Measurements from ENCODE around the gene NFYC.

NFYC gene

DNA sequence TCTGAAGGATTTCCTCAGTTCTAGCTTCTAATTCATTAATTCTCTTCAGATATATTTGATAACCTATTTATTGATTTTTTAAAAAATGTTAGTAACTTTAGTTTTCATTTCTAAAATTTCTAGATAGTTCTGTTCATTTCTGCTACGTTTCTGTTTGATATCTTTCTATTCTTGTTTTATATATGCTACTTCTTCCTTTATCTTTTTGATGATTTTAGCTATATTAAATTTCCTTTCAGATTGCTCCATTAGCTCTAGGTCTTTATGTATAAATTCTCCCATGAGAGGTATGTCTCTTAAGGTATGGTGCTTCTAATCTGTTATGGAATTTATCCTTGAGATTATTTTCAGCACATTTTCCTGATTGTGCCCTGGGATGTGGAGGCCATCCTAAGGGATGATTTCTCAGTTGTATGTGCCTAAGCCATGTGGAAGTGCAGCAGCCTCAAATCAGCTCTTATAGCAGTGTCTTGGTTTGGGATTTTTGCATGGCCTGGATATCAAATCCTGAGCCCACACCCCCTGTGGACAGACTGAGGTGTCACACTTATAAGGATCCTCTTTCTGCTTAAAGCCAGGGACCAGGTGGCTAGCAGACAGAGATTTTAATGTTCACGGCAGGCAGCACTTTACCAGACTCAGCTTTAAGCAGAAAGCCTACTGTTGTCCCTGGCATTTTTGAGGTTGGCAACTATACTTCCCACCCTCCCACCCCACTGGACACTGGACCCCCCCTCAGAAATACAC, 85.9 kb downstream of the NFYC start:
- H3K4me3 Mint-ChIP-seq, result no peak overlapping the region
- TF ChIP-seq, protein P1, sequence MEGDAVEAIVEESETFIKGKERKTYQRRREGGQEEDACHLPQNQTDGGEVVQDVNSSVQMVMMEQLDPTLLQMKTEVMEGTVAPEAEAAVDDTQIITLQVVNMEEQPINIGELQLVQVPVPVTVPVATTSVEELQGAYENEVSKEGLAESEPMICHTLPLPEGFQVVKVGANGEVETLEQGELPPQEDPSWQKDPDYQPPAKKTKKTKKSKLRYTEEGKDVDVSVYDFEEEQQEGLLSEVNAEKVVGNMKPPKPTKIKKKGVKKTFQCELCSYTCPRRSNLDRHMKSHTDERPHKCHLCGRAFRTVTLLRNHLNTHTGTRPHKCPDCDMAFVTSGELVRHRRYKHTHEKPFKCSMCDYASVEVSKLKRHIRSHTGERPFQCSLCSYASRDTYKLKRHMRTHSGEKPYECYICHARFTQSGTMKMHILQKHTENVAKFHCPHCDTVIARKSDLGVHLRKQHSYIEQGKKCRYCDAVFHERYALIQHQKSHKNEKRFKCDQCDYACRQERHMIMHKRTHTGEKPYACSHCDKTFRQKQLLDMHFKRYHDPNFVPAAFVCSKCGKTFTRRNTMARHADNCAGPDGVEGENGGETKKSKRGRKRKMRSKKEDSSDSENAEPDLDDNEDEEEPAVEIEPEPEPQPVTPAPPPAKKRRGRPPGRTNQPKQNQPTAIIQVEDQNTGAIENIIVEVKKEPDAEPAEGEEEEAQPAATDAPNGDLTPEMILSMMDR (IDR thresholded peaks at IDR 0.05), result no peak
- H3K27ac Mint-ChIP-seq, result no peak overlapping the region
- peaks cover 30% of the 10 kb centered on the region for H3K27me3 Mint-ChIP-seq (ENCODE audit: low read depth, poor library complexity)
- H3K4me1 Mint-ChIP-seq, result peaks cover 41% of the 10 kb centered on the region
- DNase-seq, result no peak
- peaks cover 25% of the 10 kb centered on the region for H3K9me3 Mint-ChIP-seq
- H3K36me3 Mint-ChIP-seq (ENCODE audit: low read depth), result peaks cover 39% of the 10 kb centered on the region

DNA sequence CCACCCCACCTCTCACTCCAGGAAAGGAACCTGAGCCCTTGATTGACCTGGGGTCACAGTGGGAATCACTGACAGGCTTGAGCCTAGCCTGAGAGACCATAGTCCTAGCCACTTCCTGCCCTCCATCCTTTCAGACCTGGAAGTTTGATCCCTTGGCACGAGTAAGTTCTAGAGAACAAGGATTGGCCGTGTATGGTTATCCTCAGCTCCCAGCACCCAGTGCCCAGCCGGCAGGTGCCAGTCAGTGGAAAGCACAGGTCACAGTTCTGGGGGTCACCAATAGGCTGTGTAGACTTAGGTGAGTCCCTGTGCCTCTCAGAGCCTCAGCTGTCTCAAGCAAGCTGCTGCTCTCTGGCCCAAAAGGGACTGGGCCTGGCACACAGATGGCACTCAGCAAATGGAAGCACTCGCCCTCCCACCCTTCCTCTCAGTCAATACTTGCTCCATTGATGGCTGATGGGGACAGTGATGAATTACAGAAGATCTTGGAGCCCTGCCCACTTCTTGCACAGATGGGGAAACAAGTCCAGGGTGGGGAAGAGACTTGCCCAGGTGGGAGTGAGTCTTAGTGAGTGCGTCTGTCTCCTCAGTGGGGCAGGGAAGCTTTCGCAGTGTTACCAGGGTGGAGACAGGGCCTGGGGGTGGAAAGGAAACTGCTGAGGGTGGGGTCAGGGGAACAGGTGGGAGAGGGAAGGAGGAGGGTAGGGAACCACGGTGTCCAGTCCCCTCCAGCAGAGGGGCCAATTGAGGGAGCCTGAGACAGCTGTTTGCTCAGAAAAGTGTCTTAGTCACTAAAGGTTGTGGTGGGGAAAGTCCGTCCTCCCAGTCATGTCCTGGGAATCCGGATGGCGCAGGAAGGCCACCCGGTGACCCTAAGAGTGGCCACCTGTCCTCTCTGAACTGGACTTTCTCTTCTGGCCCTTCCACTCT, 89.4 kb downstream of the NFYC start:
- Mint-ChIP-seq H3K36me3 (ENCODE audit: low read depth) (peaks cover 28% of the 10 kb centered on the region), H3K9me3 (peaks cover 25% of the 10 kb centered on the region), H3K27ac (no peak overlapping the region), H3K4me1 (peaks cover 54% of the 10 kb centered on the region), H3K27me3 (ENCODE audit: low read depth, poor library complexity) (peaks cover 50% of the 10 kb centered on the region), H3K4me3 (no peak overlapping the region)
- DNase-seq, result no peak
- TF ChIP-seq, protein P1 (IDR thresholded peaks at IDR 0.05), result no peak

DNA sequence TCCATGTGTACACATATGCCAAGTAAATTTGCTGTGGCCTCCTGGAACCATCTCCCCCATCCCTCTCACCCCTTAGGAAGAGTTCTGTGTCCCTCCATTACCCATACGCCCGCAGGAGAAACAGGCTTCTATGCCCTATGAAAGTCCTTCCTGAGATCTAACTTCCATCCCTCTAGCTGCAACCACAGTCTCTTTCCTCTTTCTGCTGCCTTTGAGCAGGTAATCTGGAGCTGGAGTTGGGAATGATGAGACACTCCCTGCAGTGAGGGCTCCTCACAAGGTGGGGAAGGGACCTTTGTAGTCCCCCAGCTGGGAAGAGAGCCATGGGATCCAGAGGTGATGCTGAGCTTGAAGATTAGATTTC, 90.1 kb downstream of the NFYC start:
- H3K4me1 Mint-ChIP-seq, result peaks cover 59% of the 10 kb centered on the region
- peaks cover 19% of the 10 kb centered on the region for H3K9me3 Mint-ChIP-seq
- DNase-seq, result no peak
- H3K4me3 Mint-ChIP-seq, result peak overlapping the region; percentile 30
- TF ChIP-seq, protein P1 (IDR thresholded peaks at IDR 0.05), result no peak
- peaks cover 50% of the 10 kb centered on the region for H3K27me3 Mint-ChIP-seq (ENCODE audit: low read depth, poor library complexity)
- peaks cover 22% of the 10 kb centered on the region for H3K36me3 Mint-ChIP-seq (ENCODE audit: low read depth)
- H3K27ac Mint-ChIP-seq, result no peak overlapping the region

DNA sequence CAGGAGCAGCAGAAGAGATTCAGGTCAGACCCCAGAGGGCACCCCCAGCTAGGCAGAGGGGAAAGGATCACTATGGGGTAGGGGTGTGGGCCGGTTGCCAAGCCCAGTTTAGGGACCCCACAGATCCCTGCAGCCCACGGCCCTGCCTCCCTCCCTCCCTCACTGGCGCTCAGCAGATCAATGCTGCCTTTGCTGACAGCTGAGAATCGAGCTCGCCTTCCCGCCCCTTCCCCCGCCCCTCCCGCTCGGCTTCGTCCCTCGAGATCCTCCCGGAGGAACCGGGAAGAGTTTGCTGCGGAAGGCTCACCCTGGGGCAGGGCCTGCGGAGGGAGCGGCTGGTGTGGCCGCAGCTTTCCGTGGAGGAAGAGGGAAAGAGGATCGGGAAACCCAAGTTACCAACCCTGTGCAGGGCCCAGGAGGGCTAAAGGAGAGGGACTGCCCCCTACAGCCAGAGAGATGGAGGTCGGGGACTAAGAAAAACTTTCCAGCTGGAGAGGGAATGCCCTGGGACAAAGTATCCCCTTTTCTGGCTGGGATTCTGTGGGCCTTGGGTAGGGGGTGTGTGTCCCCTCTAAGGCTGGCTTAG, 91.0 kb downstream of the NFYC start:
- peak; percentile 69 for DNase-seq
- Mint-ChIP-seq H3K27me3 (ENCODE audit: low read depth, poor library complexity) (peaks cover 50% of the 10 kb centered on the region), H3K27ac (no peak overlapping the region), H3K4me3 (peak overlapping the region; percentile 83), H3K9me3 (peaks cover 10% of the 10 kb centered on the region), H3K36me3 (ENCODE audit: low read depth) (peaks cover 13% of the 10 kb centered on the region), H3K4me1 (peaks cover 68% of the 10 kb centered on the region)
- TF ChIP-seq, protein P1 (IDR thresholded peaks at IDR 0.05), result no peak

DNA sequence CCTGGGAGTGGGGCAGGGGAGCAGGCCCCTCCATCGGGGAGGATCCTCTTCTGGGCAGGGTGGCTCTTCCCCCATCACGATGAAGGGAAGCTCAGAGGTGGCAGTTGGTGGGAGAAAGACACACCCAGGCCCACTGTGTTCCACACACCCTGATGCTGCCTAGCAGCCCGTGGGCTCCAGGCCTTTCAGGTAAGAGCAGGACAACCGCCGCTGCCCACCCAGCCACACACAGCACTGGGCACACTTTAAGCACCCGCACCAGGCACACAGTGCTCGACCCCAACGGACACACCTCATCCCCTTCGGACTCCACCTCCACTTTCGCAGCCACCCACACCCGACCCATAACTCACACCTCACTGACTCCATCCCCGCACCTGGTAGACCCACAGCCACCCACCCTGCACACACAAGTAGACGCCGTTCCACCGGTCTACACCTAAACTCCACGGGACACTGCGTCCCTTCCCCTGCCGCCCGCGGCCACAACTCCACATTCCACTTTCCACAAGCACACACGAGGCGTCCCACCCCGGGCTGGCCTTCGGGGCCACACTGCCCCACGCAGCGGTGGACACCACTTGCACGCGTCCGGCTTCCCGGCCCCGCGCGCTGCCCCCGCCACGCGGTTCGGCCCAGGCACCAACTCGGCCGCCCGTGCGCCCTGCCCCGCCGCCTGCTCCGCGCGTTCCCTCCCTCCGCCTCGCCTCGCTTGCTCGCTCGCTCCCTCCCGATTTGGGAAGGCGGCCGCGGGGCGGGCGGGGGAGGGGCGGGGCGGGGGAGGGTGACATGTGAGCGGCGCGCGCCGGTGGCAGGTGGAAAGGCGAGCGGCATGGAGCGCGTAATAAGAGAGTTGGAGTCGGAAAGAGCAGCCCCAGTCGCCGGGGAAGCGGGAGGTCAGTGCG, 91.7 kb downstream of the NFYC start, which contains the start of gene KCNQ4:
Gene KCNQ4, plus strand, starts transcription at position 787 of the 905 bp plus-strand sequence. CDS start 307 bp downstream, outside the sequence.
- TF ChIP-seq, protein P1 (IDR thresholded peaks at IDR 0.05), result no peak
- peaks cover 4% of the 10 kb centered on the region for H3K9me3 Mint-ChIP-seq
- H3K27ac Mint-ChIP-seq, result no peak within 1 kb of the TSS
- DNase-seq, result peak; percentile 77
- peaks cover 76% of the 10 kb centered on the region for H3K4me1 Mint-ChIP-seq
- peaks cover 5% of the 10 kb centered on the region for H3K36me3 Mint-ChIP-seq (ENCODE audit: low read depth)
- H3K4me3 Mint-ChIP-seq, result peak within 1 kb of the TSS; percentile 84
- H3K27me3 Mint-ChIP-seq (ENCODE audit: low read depth, poor library complexity), result peaks cover 52% of the 10 kb centered on the region

Data from nephron progenitor cell (in vitro differentiated cells).